ACC112 (cell line): Measurements from ENCODE around the gene CCDC12.

Source experiments
- H2AFZ ChIP-seq: fragments of 200-600 bp; sonication (generic); one replicate; pipeline ENCODE4 v1.6.0; 2017; ENCODE audit warnings: antibody characterized with exemption, low read length; ENCODE audit not compliant: unreplicated experiment
- H3K27ac ChIP-seq: fragments of 200-600 bp; sonication (generic); 2 replicates; pipeline ENCODE4 v1.5.1; 2014; ENCODE audit warnings: low read depth, mild to moderate bottlenecking, antibody characterized with exemption, low read length, moderate library complexity
- H3K27me3 ChIP-seq: fragments of 200-600 bp; sonication (generic); 2 replicates; pipeline ENCODE4 v1.6.1; 2014; ENCODE audit warnings: mild to moderate bottlenecking, antibody characterized with exemption, low read length, moderate library complexity, mixed read lengths; ENCODE audit not compliant: insufficient read depth
- H3K36me3 ChIP-seq: fragments of 200-600 bp; sonication (generic); 2 replicates; pipeline ENCODE4 v1.6.1; 2016; ENCODE audit warnings: mild to moderate bottlenecking, antibody characterized with exemption, low read length, moderate library complexity, mixed read lengths; ENCODE audit not compliant: insufficient read depth
- H3K4me1 ChIP-seq: fragments of 200-600 bp; sonication (generic); one replicate; pipeline ENCODE4 v1.6.1; 2016; ENCODE audit warnings: low read length, mixed read lengths; ENCODE audit not compliant: insufficient read depth, unreplicated experiment, control insufficient read depth
- H3K4me3 ChIP-seq: fragments of 200-600 bp; sonication (generic); 2 replicates; pipeline ENCODE4 v1.5.1; 2014; ENCODE audit warnings: mild to moderate bottlenecking, low read depth, low read length
- H3K79me2 ChIP-seq: fragments of 200-600 bp; sonication (generic); one replicate; pipeline ENCODE4 v1.6.0; 2016; ENCODE audit warnings: low read length; ENCODE audit not compliant: control insufficient read depth, unreplicated experiment, insufficient read depth

The CCDC12 gene

DNA sequence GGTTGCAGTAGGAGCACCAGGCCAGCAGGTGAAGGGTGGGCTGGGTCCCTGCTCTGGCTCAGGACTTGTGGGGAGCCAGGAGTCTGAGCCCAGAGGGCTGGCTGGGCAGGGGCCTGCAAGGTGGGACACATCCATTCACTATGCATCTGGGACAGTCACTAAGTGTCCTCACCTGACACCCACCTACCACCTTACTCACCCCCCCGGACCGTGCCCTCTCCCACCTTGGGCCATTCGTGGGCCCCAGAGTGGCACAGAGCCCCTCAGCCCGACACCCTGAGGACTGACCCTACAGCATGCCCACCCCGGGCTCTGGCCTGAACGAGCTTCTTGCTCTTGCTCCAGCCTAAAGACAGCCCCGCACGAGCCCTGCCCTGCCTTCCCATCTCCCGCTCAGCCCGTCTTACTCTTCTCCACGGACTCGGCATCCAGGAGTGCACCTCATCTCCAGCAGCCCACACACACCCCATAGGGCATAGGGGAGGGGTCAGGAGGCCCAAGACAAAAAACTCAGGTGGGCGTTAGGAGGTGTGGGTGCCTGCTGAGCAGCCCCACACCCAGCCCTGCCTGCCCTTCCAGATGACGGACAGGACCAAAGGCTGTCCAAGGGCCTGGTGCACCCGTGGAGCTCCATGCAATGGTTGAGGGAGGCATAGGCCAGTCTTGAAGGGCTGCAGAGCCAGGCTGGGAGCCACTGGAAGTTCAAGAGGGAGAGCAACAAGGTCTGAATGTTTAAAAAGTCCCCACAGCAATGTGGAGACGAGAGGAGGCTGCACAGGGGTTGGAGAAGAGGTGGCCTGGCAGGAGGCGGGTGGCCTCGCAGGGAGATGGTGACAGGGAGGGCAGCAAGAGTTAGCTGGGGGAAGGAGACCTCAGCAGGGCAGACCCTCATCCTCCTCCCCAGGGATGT is 72.0 kb downstream of the CCDC12 start:
- Histone ChIP-seq H3K79me2 (no peaks in the 10 kb centered on the region), H3K27ac (no peak overlapping the region), H3K27me3 (no peaks in the 10 kb centered on the region), H3K4me1 (peaks cover 26% of the 10 kb centered on the region), H2AFZ (no peak overlapping the region), H3K4me3 (no peak overlapping the region), H3K36me3 (no peaks in the 10 kb centered on the region)

DNA sequence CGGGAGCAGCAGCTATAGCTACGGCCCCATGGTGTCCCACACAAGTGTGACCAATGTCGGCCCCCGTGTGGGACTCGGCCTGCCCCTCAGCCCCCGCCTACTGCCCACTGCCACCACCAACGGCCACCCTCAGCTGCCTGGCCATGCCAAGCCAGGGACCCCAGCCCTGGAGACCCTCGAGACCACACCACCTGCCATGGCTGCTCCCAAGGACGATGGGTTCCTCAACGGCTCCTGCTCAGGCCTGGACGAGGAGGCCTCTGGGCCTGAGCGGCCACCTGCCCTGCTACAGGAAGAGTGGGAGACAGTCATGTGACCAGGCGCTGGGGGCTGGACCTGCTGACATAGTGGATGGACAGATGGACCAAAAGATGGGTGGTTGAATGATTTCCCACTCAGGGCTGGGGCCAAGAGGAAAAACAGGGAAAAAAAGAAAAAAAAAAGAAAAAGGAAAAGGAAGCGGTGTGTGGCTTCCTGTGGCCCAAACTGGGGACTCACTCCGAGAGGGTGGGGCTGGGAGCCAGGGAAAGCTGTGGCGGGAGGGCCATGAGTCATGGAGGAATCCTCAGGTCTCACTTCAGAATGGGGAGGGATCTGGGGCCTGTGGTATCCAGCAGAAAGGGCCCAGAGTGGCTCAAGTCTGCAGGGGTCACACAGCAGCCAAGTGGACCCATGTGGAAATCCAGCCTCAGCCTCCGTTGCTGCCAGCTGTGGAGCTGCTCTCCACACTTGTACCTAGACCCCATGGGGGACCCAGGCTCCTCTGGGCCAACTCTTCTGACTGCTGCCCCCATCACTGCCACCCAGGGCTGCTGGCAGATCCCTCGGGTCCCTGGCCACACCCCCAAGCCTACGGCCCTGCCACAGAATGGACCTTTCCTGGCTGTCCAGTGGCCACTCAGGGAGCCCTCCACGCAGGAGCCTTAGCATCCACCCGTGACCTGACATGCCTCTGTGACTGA is 72.9 kb downstream of the CCDC12 start:
- Histone ChIP-seq H3K27me3 (no peaks in the 10 kb centered on the region), H2AFZ (no peak overlapping the region), H3K36me3 (no peaks in the 10 kb centered on the region), H3K27ac (no peak overlapping the region), H3K79me2 (no peaks in the 10 kb centered on the region), H3K4me3 (no peak overlapping the region), H3K4me1 (peaks cover 17% of the 10 kb centered on the region)

- Histone ChIP-seq H3K4me3 (no peak overlapping the region), H3K36me3 (no peaks in the 10 kb centered on the region), H3K27ac (no peak overlapping the region), H2AFZ (no peak overlapping the region), H3K27me3 (no peaks in the 10 kb centered on the region), H3K4me1 (peaks cover 10% of the 10 kb centered on the region), H3K79me2 (no peaks in the 10 kb centered on the region)
These were observed 74.3 kb downstream of the CCDC12 start for GRCh38 chr3:46902188-46902631.

GRCh38 chr3:46901591-46902187 is 74.9 kb downstream of the CCDC12 start:
- Histone ChIP-seq H3K4me3 (no peak overlapping the region), H2AFZ (no peak overlapping the region), H3K27me3 (no peaks in the 10 kb centered on the region), H3K27ac (no peak overlapping the region), H3K36me3 (no peaks in the 10 kb centered on the region), H3K4me1 (peaks cover 10% of the 10 kb centered on the region), H3K79me2 (no peaks in the 10 kb centered on the region)

- Histone ChIP-seq H3K4me1 (peaks cover 10% of the 10 kb centered on the region), H3K4me3 (no peak overlapping the region), H3K27ac (no peak overlapping the region), H3K27me3 (no peaks in the 10 kb centered on the region), H2AFZ (no peak overlapping the region), H3K79me2 (no peaks in the 10 kb centered on the region), H3K36me3 (no peaks in the 10 kb centered on the region)
These were observed 75.5 kb downstream of the CCDC12 start for GRCh38 chr3:46901061-46901460.

- H2AFZ ChIP-seq, result no peak overlapping the region
- no peaks in the 10 kb centered on the region for H3K27me3 ChIP-seq
- H3K4me3 ChIP-seq, result no peak overlapping the region
- H3K27ac ChIP-seq, result no peak overlapping the region
- no peaks in the 10 kb centered on the region for H3K79me2 ChIP-seq
- no peaks in the 10 kb centered on the region for H3K36me3 ChIP-seq
- peaks cover 10% of the 10 kb centered on the region for H3K4me1 ChIP-seq
These were observed 76.2 kb downstream of the CCDC12 start for GRCh38 chr3:46900356-46900755.

- H3K4me1 ChIP-seq, result peaks cover 10% of the 10 kb centered on the region
- no peaks in the 10 kb centered on the region for H3K27me3 ChIP-seq
- H3K4me3 ChIP-seq, result no peak overlapping the region
- H3K36me3 ChIP-seq, result no peaks in the 10 kb centered on the region
- H3K79me2 ChIP-seq, result no peaks in the 10 kb centered on the region
- no peak overlapping the region for H3K27ac ChIP-seq
- no peak overlapping the region for H2AFZ ChIP-seq
These were observed 76.6 kb downstream of the CCDC12 start for GRCh38 chr3:46900007-46900292.

- no peak overlapping the region for H3K4me3 ChIP-seq
These were observed 77.2 kb downstream of the CCDC12 start for GRCh38 chr3:46899151-46900006.

DNA sequence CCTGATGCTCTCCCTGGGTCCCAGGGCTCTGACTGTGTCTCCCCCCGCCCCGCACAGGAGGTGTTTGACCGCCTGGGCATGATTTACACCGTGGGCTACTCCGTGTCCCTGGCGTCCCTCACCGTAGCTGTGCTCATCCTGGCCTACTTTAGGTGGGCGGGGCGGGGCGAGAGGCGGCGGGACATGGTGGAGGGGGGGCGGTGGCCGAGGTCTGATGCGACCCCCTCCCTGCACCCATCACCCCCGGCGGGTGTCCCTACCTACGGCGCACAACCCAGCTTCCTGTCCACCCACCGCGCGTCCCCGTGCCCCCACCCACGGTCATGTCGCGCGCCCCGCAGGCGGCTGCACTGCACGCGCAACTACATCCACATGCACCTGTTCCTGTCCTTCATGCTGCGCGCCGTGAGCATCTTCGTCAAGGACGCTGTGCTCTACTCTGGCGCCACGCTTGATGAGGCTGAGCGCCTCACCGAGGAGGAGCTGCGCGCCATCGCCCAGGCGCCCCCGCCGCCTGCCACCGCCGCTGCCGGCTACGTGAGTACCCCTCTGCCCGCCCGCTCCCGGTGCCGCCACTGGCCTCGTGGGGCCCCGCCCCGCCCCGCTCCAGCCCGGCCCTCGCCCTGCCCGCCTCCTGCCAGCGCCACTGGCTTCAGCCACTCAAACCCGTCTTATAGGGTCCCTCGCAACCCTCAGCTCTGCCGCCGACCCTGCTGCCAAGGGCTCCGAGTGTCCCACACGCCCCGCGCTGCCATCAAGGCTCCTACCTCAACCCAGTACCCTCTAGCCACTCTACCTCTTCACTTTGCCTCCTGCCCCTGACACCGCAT is 78.0 kb downstream of the CCDC12 start:
- Histone ChIP-seq H3K27ac (no peak overlapping the region), H2AFZ (no peak overlapping the region)

More at GRCh38 chr3:46899151-46900006, 77.2 kb downstream of the CCDC12 start:
- no peak overlapping the region for H3K27ac ChIP-seq
- H3K27me3 ChIP-seq, result no peaks in the 10 kb centered on the region
- H3K79me2 ChIP-seq, result no peaks in the 10 kb centered on the region
- peaks cover 10% of the 10 kb centered on the region for H3K4me1 ChIP-seq
- H3K36me3 ChIP-seq, result no peaks in the 10 kb centered on the region
- no peak overlapping the region for H2AFZ ChIP-seq

More for the DNA sequence above, 78.0 kb downstream of the CCDC12 start:
- Histone ChIP-seq H3K4me3 (no peak overlapping the region), H3K79me2 (no peaks in the 10 kb centered on the region), H3K27me3 (no peaks in the 10 kb centered on the region), H3K36me3 (no peaks in the 10 kb centered on the region), H3K4me1 (peaks cover 5% of the 10 kb centered on the region)
